GM19372 (cell line): ENCODE results near the gene SPEG.
"Not testable (repeated sequence)": the region's sequence is repeated elsewhere in the genome, so short reads cannot be mapped to it uniquely, and the experiment has no call there.

Experiments
- ATAC-seq: cut with Tn5 transposase; IDR thresholded peaks from one replicate; pipeline ENCODE4 v1.9.1; 2021; ENCODE audit warnings: mild to moderate bottlenecking, low read depth, moderate library complexity; ENCODE audit not compliant: unreplicated experiment

SPEG gene

DNA sequence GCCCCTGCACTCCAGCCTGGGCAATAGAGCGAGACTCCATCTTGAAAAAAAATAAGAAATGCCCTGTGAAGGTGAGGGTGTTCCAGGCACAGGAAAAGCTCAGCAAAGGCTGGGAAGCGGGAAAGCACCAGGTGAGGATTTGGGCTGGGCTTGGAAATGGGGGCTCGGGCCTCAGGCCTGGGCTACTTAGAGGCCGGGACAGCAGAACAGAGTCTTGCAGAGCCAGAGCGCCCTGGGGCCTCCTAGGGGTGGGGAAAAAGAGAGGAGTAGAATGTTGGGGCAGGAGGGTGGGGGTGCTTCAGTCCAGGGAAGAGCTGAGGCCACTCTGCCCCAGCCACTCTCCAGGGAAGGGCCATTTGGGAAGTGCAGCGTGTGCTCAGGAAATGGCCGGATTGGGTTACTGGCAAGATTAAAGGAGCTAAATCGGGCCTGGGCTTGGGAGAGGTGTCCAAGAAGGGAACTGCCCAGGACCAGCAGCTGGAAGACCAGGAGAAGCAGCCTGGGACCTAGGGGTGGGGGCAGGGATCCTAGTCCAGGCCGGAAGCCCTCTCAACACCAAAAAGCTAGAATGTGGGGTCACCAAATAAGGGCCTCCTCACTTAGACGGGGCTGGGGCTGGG is 30.2 kb upstream of the SPEG start:
- ATAC-seq: no peak

DNA sequence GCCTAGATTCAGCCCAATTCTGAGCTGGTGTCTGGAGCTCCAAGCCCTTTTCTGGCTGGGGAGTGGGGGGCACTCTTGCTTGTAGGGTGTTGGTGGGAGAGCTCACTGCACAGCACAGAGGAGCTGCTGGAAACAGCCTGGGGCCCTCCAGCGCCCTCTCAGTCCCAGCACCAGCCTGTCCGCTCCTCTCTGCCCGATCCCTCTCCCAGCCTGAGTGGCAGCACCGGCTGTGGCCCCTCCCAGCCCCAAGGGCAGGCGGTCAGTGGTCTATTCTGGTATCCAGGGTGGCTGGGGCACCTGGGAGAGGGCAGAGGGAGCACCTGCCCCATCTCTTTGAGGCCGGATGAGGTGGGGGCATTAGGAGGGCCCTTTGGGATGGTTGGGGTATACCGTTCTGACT is 29.7 kb upstream of the SPEG start:
- ATAC-seq: no peak

DNA sequence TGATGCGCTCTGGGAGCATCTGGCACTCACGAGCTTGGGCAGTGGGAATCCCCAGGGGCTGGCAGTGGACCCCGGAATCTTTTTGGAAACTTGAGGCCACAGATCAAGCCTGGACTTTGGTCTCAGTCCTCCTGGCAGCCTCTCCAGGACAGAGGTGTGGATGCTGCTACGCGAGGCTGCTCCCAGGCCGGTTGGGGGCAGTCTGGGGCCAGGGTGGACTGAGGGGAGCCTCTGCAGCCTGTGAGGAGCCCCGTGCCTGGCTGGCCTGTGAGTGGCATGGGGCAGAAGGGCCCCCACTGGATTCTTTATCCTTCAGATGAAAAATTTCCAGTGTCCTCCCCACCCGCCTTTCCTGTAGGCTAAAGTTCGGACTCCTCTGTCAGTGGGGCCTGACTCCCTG is 29.2 kb upstream of the SPEG start:
- no peak for ATAC-seq

DNA sequence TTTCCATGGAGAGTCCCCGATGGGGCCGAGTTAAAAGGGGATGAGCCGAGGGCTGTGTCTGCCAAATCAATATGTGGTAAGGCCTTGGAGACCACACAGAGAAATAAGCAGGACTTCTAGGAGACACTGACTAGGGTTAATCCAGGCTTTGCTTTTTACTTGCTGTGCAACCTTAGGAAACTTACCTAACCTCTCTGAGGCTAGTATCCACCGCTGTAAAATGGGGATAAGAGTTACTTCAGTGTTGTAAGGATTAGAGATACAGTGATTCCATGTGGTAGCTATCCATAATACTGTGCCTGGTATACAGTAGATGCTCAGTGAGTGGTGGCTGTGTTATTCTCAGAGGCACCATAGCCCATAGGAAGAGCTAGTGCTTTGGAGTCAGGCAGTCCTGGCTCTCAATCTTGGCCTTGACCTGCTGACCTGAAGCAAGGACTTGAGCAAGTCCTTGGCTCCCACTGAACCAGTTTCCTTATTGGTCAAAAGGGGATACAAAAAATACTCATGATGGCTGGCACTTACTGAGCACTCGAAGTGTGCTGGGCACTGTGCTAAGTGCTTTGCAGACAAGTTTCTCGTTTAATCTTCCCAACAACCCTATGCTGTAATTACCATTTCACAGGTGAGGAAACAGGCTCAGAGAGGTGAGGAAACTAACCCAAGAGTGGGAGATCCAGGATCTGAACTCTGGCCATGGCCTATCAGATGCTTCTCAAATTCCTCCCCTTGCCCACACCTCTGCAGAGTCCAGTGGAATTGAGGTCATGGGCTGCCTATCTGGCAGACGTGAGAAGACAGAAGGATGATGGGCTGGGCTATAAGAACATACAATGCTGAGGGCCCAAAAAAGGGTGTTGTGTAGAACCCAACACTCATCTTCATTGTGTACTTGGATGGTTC is 28.4 kb upstream of the SPEG start:
- ATAC-seq: no peak

DNA sequence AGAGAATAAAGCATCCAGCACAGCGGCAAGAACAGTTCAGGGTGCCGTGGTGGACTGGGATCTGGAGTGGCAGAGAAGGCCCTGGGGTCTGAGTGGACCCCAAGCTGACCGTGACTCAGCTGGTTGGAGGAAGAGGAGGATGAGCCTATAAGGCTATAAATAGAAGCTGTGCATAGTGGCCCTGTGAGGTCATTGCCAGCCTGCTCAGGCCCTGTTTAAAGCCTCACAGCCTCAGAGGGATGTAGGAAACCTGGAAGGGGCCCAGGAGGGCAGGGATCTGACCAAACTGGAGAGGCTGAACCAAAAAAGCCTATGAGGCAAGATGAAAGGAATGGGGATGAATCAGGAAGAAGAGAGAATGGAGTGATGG is 27.8 kb upstream of the SPEG start:
- ATAC-seq: no peak

DNA sequence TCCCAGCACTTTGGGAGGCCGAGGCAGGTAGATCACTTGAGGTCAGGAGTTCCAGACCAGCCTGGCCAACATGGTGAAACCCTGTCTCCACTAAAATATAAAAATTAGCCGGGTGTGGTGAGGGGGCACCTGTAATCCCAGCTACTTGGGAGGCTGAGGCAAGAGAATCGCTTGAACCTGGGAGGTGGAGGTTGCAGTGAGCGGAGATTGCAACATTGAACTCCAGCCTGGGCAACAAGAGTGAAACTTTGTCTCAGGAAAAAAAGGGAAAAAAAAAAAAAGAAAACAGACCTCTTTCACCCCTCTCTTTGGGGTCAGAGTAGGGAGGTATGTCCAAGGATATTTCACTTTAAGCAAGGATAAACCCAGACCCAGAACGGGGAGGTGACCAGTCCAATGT is 27.3 kb upstream of the SPEG start:
- not testable (repeated sequence) for ATAC-seq

DNA sequence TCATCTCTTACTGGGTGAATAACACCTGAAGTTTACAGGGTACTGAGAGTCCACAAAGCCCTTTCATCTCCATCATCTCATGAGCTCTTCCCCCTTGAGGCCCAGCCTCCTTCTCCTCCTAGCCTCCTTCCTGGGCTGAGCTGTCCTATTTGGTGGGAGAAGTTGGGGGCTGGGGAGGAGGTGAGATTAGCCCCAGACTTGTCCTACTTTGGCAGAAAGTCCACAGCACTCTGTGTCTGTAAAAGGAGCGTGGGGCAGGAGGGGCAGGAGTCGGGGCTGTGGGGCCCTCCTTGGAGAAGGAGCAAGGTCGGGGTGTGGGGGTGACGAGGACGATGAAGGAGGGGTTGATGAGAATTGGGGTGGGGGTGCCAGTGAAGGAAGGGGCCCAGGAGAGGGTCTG is 26.4 kb upstream of the SPEG start:
- ATAC-seq: no peak

DNA sequence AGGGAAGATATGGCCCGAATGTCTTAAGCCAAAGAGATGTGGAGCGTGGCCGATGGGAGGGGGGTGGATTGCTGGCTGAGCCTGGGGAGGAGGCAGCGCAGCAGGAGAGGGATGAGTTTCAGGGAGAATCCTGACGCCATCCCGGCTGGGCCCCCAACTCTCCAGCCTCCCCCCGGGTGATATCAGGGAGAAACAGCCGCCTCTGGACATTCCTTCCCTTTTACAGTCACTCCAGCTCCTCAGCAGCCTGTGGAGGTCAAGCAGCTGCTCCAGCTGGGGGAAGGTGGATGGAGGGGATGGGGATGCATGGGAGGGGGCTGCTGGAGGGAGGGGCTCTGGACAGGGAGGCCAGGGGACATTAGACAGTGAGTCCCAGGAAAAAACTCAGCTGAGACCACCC is 26.0 kb upstream of the SPEG start:
- no peak for ATAC-seq

DNA sequence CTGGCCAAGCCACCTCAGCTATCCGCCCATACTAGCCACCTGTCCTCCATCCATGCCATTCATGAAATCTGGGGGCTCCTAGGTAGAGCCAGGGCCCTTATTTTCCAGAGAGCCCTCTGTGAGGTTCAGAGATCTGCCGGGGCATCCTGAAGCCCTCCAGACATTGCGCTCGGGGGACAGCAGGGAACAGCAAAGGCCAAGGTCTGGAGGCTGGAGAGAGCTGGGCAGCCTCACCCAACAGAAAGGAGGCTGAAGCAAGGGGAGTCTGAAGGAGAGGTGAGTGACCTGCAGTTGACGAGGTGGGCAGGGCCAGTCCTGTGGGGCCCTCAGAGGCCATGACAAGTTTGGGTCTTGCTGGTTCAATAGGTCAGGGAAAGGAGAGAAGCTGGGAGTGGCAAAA is 25.0 kb upstream of the SPEG start:
- no peak for ATAC-seq

DNA sequence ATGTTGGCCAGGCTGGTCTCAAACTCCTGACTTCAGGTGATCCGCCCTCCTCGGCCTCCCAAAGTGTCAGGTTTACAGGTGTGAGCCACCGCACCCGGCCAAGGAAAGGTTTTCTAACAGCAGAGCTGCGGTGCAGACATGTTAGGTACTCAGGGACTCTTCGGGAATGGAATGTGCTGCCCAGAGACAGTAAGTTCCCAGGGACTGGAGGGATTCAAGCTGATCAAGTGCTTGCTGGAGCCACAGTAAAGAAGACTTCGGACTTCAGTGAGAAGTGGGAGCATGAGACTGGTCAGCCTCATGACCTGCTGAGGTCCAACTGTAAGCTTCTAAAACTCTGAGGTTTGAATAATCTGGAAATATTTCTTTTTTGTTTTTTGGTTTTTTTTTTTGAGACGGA is 24.3 kb upstream of the SPEG start:
- no peak for ATAC-seq

DNA sequence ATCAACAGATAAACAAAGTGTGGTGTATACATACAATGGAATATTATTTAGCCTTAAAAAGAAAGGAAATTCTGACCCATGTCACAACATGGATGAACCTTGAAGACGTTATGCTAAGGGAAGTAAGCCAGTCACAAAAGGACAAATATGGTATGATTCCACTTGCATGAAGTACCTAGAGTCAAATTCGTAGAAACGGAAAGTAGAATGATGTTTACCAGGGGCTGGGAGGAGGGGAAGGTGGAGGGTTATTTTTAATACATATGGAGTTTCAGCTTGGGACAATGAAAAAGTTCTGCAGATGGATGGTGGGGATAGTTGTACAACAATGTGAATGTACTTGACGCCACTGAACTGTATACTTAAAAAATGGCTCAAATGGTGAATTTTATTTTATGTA is 19.8 kb upstream of the SPEG start:
- no peak for ATAC-seq

DNA sequence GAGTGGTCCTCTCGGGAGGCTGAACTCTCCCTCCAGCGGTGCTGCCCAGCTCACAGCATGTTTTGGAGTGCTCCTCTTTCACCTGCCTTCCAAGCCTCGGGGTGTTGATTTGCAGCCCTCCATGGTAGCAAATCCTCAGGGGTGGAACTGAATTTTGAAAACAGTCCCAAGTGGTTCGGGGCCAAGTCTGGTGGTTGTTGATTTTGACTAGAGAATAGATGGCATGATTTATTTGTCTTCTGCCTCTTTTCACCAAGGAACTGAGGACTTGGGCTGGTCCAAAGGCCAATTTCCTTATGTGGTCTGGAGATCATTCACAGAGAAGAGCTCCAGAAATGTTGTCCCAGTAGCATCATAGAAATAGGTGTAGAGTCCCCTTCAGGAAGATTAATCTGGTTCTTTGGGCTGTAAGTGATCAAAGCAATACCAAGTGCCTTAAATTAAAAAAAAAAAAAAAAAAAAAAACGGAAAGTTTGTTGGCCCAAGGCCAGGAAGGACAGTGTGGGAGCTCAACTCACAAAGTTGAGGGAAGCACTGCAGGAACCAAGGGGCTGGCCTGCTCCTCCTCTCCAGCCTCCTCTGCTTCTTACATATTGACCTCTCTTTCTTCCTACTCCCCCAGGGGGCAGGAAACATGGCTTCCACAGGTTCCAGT is 18.9 kb upstream of the SPEG start:
- no peak for ATAC-seq

DNA sequence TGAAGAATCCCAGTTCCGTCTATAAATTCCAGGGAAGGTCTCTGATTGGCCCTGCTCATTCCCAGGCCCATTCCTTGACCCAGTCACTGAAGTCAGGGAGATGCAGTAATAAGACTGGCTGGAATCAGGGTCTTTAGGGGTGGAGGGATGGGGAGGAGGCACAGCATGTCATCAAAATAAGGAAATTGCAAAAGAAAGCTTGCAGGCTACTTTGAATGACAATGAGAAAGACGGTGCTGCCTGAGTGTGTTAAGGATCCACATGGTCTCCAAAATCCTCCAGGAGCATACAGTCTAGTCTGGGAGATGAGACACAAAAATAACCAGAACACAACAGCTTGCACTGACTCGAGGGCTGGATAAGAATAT is 18.4 kb upstream of the SPEG start:
- ATAC-seq: no peak

DNA sequence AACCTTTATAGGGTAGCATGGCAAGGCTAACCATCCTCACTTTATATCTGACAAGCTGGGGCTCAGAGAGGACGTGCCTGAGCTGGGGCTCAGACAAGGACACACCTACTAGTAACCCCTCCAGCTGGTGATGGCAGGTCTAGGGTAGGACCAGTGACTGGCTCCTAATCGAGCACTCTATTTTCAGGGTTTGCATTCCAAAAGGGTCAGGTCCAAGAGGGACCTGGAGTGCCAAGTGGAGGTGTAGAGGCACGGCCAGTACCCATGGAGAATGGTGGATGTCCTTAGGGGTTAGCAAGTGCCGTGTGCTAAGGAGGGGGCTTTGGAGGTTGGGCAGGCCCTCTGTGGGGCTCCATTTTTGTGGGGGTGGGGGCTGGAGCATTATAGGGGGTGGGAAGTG is 17.7 kb upstream of the SPEG start:
- ATAC-seq: no peak

DNA sequence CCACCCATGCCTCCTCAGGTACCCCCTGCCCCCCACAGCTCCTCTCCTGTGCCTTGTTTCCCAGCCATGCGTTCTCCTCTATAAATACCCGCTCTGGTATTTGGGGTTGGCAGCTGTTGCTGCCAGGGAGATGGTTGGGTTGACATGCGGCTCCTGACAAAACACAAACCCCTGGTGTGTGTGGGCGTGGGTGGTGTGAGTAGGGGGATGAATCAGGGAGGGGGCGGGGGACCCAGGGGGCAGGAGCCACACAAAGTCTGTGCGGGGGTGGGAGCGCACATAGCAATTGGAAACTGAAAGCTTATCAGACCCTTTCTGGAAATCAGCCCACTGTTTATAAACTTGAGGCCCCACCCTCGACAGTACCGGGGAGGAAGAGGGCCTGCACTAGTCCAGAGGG is 17.3 kb upstream of the SPEG start:
- ATAC-seq: no peak

DNA sequence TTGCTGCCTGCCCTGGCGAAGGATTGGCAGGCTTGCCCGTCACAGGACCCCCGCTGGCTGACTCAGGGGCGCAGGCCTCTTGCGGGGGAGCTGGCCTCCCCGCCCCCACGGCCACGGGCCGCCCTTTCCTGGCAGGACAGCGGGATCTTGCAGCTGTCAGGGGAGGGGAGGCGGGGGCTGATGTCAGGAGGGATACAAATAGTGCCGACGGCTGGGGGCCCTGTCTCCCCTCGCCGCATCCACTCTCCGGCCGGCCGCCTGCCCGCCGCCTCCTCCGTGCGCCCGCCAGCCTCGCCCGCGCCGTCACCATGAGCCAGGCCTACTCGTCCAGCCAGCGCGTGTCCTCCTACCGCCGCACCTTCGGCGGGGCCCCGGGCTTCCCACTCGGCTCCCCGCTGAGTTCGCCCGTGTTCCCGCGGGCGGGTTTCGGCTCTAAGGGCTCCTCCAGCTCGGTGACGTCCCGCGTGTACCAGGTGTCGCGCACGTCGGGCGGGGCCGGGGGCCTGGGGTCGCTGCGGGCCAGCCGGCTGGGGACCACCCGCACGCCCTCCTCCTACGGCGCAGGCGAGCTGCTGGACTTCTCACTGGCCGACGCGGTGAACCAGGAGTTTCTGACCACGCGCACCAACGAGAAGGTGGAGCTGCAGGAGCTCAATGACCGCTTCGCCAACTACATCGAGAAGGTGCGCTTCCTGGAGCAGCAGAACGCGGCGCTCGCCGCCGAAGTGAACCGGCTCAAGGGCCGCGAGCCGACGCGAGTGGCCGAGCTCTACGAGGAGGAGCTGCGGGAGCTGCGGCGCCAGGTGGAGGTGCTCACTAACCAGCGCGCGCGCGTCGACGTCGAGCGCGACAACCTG is 16.3 kb upstream of the SPEG start, which contains the start of gene DES:
TSS of gene DES (plus strand) at position 223 of the 857 bp plus-strand sequence. CDS start at position 309, 86 bp downstream.
- ATAC-seq: no peak

DNA sequence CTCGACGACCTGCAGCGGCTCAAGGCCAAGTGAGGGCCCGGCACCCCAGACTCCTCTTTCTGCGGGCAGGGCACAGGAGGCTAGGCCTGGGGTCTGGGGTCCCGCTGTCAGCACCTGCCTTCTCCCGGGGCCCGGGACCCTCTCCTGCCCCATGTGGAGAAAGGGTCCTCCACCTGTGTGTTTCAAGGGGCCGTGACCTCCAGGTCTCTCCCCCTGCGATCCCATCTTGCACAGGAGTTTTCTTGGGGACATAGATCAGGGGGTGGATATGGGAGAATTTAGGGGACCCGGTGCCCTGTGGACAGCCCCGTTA is 15.7 kb upstream of the SPEG start:
- ATAC-seq: no peak

DNA sequence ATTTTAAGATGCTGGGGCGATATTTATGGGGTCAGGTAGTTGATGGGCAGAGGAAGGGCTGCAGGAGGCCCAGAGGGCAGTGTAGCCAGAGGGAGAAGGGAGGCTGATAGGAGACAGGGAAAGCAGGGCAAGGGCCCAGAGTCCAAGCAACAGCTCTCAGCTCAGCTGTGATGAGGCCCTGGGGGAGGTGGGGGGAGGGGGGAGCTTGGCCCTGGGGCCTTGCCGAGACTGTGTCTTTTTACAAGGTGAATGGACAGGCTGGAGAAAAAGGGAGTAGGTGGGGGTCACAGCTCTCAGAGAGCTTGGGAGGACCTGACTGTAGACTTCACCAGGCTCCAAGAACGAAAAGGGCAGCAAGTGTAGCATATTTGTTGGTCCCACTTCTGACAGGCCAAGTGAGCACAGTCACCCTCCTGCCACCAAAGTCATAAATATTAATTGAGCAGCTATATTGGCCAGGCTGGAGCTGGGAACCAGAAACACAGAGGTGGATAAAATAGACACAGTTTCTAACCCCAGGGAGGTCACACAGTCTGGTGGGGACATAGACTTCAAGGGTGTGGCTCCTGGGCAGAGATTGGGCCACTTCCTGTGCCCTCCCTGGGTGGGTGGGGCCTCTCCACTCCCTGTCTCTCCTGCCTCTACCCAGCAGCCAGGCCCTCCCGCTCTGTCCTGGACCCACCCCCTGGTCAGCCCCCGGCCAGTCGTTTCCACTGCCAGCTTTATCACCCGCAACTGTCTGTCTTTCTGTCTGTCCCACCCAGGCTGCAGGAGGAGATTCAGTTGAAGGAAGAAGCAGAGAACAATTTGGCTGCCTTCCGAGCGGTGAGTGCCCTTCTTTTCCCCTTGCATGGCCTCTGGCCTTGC is 15.1 kb upstream of the SPEG start:
- ATAC-seq: no peak

DNA sequence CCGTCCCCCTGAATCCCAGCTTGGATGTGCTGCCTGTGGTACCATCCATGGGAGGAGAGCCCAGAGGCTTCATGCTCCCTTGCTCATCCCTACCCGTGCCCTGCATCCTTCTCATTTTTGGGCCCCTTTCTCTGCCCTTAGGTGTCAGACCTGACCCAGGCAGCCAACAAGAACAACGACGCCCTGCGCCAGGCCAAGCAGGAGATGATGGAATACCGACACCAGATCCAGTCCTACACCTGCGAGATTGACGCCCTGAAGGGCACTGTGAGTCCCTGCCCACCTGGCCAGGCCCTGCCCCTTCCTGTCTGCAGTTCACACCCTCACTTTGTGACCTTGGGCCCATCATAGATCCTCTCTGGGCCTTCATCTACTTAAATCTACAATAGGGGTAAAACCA is 14.0 kb upstream of the SPEG start:
- no peak for ATAC-seq

DNA sequence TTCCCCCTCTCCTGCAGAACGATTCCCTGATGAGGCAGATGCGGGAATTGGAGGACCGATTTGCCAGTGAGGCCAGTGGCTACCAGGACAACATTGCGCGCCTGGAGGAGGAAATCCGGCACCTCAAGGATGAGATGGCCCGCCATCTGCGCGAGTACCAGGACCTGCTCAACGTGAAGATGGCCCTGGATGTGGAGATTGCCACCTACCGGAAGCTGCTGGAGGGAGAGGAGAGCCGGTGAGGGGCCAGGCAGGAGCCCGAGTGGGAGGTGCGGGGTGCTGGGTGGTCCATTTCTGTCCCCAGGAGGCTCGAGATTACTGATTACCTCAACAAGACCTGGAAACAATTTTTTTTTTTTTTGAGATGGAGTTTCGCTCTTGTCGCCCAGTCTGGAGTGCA is 13.3 kb upstream of the SPEG start:
- ATAC-seq: no peak
